Ovary (tissue), 9 donors: Measurements from ENCODE around the gene HTR1E. TPM values are rescaled to one million over a fixed set of nuclear protein-coding genes. Genes with fewer than 3 reads are reported as not detected.

Source experiments
- DNase-seq, 5 donors: peaks; one replicate each; pipeline ENCODE4 v3.0.0-alpha.2; 2019 to 2020
- H3K27ac ChIP-seq, 2 donors: fragments of 200-600 bp; one replicate each; pipeline versions ENCODE4 v1.5.1 to v1.8.0; 2019 to 2022
- H3K27me3 ChIP-seq: fragments of 200-600 bp; one replicate; pipeline ENCODE4 v1.8.0; 2022
- H3K36me3 ChIP-seq: fragments of 200-600 bp; sonication (generic); one replicate; pipeline ENCODE4 v1.5.1; 2019
- H3K4me1 ChIP-seq: one replicate; pipeline ENCODE4 v1.8.1; 2013; ENCODE audit warnings: mild to moderate bottlenecking, moderate library complexity; ENCODE audit not compliant: insufficient read depth
- H3K4me3 ChIP-seq: fragments of 200-600 bp; sonication (generic); one replicate; pipeline ENCODE4 v1.5.1; 2017
- H3K9me3 ChIP-seq, 2 donors: fragments of 200-600 bp in 1 of 2; sonication (generic) in 1 of 2; one replicate each; pipeline versions ENCODE4 v1.5.1 to v1.8.1; 2013 to 2019; ENCODE audit warnings: mild to moderate bottlenecking in 1 of 2, moderate library complexity in 1 of 2
- EP300 ChIP-seq: sonication (generic); formaldehyde crosslinking; IDR thresholded peaks from one replicate; pipeline ENCODE4 v1.6.1; 2017; ENCODE audit warnings: antibody characterized with exemption
- POLR2A ChIP-seq: fragments of 450-650 bp; IDR thresholded peaks from one replicate; pipeline ENCODE4 v1.6.1; 2017; ENCODE audit warnings: antibody characterized with exemption, mild to moderate bottlenecking, moderate library complexity
- WGBS, 3 donors: extraction: QIAGEN DNeasy Blood & Tissue Kit in 1 of 3; methylation state at CpG; one replicate each; pipeline versions ENCODE4 v1.1.5 to v1.1.7; 2013 to 2017; 5-methylcytosine and 5-hydroxymethylcytosine counted together
- intact Hi-C, 4 donors: fragments of 100-400 bp; cut with DNase I; formaldehyde crosslinking; loops; one replicate each; pipeline versions ENCODE4 v1.11.0 to v1.15.1; 2022 to 2023
- polyA plus RNA-seq, 2 donors: library from polyadenylated mRNA; stranded (reverse); fragments of 200-250 nt in 1 of 2; fragments of 350-450 nt in 1 of 2; fragmentation: Illumina TruSeq in 1 of 2; extraction: RNeasy Lipid Tissue Mini Kit (QIAGEN cat#74804) in 1 of 2; gene quantifications; one replicate each; pipeline ENCODE4 v1.2.3, GENCODE V29; 2013 to 2014
- total RNA-seq, 7 donors: library from RNA; depleted of rRNA in 2 of 7; stranded (reverse); fragments of >200 nt in 2 of 7; fragmentation: NEBNext Ultra II Directional in 3 of 7; extraction: Animal tissue kit (Norgen Biotek cat#: 25700) in 3 of 7; gene quantifications; one replicate each; pipeline versions ENCODE4 v1.1.0 to v1.2.4, GENCODE V29; 2016 to 2023
- TF ChIP-seq, protein P1 (sequence below), 3 donors: fragments of 450-650 bp in 2 of 3; fragments of 200-600 bp in 1 of 3; IDR thresholded peaks; one replicate each; pipeline versions ENCODE4 v1.5.1 to v1.8.0; 2016 to 2022; ENCODE audit warnings: antibody characterized with exemption in 3 of 3, mild to moderate bottlenecking in 1 of 3
- donor health status: DM: no; HTN: no; CAD: no; lungs with moderate emphysema.
- donor health status: DM: no; HTN: no; CAD: no.
- donor health status: Bipolar disorder and iron deficiency.
- donor health status: DM: yes; HTN: yes; CAD: no.
- donor health status: DM: no; HTN: no; CAD: no.
- donor health status: DM: yes; HTN: yes; CAD: no.

Gene HTR1E
- total and polyA plus RNA-seq, 9 donors, result 0.60 to 4.4 (median 1.1) TPM

DNA sequence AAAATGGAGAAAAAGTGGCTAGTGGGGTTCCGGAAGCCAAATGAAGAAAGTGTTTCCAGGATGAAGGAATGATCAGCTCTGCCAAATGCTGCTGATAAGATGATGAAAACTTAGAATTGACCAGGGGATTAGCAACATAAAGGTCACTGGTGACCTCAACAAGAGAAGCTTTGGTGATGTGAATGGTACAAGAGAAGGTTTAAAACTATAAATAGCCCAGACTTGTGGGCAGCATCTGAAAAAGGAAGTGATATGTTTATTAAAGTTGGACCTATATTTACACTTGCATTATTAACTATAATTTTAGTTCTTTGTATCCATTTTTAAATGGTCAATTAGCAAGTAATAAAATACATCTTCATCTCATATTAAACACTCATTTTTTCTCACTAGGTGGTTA is 112.5 kb downstream of the HTR1E start:
- Histone ChIP-seq H3K9me3 (no peaks in the 10 kb centered on the region), H3K27ac (no peak overlapping the region), H3K27me3 (no peaks in the 10 kb centered on the region), H3K36me3 (no peaks in the 10 kb centered on the region), H3K4me3 (no peak overlapping the region), H3K4me1 (no peaks in the 10 kb centered on the region)
- intact Hi-C loops, result no loop called here
- no peak for DNase-seq
- no peak for TF ChIP-seq POLR2A
- TF ChIP-seq EP300, result no peak
- TF ChIP-seq, protein P1, sequence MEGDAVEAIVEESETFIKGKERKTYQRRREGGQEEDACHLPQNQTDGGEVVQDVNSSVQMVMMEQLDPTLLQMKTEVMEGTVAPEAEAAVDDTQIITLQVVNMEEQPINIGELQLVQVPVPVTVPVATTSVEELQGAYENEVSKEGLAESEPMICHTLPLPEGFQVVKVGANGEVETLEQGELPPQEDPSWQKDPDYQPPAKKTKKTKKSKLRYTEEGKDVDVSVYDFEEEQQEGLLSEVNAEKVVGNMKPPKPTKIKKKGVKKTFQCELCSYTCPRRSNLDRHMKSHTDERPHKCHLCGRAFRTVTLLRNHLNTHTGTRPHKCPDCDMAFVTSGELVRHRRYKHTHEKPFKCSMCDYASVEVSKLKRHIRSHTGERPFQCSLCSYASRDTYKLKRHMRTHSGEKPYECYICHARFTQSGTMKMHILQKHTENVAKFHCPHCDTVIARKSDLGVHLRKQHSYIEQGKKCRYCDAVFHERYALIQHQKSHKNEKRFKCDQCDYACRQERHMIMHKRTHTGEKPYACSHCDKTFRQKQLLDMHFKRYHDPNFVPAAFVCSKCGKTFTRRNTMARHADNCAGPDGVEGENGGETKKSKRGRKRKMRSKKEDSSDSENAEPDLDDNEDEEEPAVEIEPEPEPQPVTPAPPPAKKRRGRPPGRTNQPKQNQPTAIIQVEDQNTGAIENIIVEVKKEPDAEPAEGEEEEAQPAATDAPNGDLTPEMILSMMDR (IDR thresholded peaks at IDR 0.05), result no peak
- WGBS, 3 donors, result 78 to 93% (median 80%) methylated on average over 1 of the region's 1 CpG

- WGBS, 3 donors, result 86 to 91% (median 88%) methylated on average over 1 of the region's 1 CpG
- intact Hi-C loops, result no loop called here
- no peak overlapping the region for H3K4me3 ChIP-seq
Observed at GRCh38 chr6:87053312-87053711, 116.0 kb downstream of the HTR1E start.

DNA sequence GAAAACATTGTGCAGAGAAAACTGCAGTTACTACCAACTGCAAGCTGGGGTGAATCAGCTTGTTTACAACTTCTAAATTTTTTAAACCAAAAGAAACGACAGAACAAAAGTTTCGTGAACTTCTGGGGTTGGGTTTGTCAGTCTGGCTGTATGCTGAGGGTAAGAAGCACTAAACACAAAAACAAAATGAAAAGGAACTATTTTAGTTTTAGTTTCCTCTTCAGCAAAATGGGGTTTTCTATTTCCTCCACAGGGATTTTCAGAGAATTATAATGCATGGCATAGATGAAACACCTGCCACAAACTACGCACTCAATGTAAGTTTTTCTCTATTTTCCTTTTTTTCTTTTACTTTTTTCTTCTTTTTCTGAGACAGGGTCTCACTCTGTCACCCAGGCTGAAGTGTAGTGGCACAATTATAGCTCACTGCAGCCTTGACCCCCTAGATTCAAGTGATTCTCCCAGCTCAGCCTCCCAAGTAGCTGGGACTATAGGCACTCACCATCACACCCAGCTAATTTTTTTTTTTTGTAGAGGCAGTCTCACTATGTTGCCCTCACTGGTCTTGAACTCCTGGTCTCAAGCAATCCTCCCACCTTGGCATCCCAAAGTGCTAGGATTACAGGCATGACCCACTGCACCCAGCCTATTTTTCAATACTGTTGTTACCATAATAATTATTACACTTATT is 117.0 kb downstream of the HTR1E start:
- H3K36me3 ChIP-seq, result no peaks in the 10 kb centered on the region
- no peaks in the 10 kb centered on the region for H3K9me3 ChIP-seq
- H3K4me1 ChIP-seq, result no peaks in the 10 kb centered on the region
- no peak overlapping the region for H3K27ac ChIP-seq
- no peaks in the 10 kb centered on the region for H3K27me3 ChIP-seq
- intact Hi-C loops, result no loop called here
- DNase-seq, result no peak
- WGBS, 3 donors, result 42 to 55% (median 43%) methylated on average over 3 of the region's 3 CpGs
- no peak overlapping the region for H3K4me3 ChIP-seq
- TF ChIP-seq EP300 (no peak), POLR2A (no peak)
- TF ChIP-seq, protein P1 (IDR thresholded peaks at IDR 0.05), result no peak

More at GRCh38 chr6:87053312-87053711, 116.0 kb downstream of the HTR1E start:
- H3K9me3 ChIP-seq, result no peaks in the 10 kb centered on the region
- no peaks in the 10 kb centered on the region for H3K4me1 ChIP-seq
- no peak overlapping the region for H3K27ac ChIP-seq
- TF ChIP-seq EP300 (no peak), POLR2A (no peak)
- TF ChIP-seq, protein P1 (IDR thresholded peaks at IDR 0.05), result no peak
- H3K27me3 ChIP-seq, result no peaks in the 10 kb centered on the region
- no peak for DNase-seq
- no peaks in the 10 kb centered on the region for H3K36me3 ChIP-seq

DNA sequence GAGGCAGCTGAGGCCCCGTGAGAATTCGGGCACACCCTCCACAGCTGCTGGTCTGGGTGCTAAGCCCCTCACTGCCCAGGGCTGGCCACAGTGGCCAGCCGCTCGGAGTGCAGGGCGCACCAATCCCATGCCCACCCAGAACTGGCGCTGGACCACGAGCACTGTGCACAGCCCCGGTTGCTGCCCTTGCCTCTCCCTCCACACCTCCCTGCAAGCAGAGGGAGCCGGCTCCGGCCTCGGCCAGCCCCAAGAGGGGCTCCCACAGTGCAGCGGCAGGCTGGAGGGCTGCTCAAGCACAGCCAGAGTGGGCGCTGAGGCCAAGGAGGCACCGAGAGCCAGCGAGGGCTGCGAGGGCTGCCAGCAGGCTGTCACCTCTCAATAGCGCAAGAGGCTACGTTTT is 122.6 kb downstream of the HTR1E start:
- Histone ChIP-seq H3K9me3 (no peaks in the 10 kb centered on the region), H3K36me3 (no peaks in the 10 kb centered on the region), H3K4me3 (no peak overlapping the region), H3K4me1 (no peaks in the 10 kb centered on the region), H3K27me3 (no peaks in the 10 kb centered on the region), H3K27ac (no peak overlapping the region)
- TF ChIP-seq, protein P1 (IDR thresholded peaks at IDR 0.05), result no peak
- no peak for TF ChIP-seq EP300
- DNase-seq, result no peak
- WGBS, 3 donors, result 94 to 95% (median 94%) methylated on average over 18 of the region's 18 CpGs
- intact Hi-C loops, result no loop called here
